SK-N-SH treated with all-trans-retinoic acid at 6 μM for 48 hours (cell line): ENCODE data around the gene KIF18A.

Experiments used
- ARNTL ChIP-seq: fragments of 450-650 bp; formaldehyde crosslinking; IDR thresholded peaks from 2 replicates; pipeline ENCODE4 v1.5.0; 2020; ENCODE audit warnings: low read depth, mild to moderate bottlenecking, moderate library complexity, borderline replicate concordance
- CREB5 ChIP-seq: fragments of 250-450 bp; sonication (Bioruptor Pico); IDR thresholded peaks from 2 replicates; pipeline ENCODE4 v1.5.1; 2020; ENCODE audit warnings: low read depth, mild to moderate bottlenecking, moderate library complexity
- ESRRG ChIP-seq: fragments of 250-450 bp; sonication (Bioruptor Pico); IDR thresholded peaks from 2 replicates; pipeline ENCODE4 v1.6.1; 2021; ENCODE audit warnings: mild to moderate bottlenecking
- OSR1 ChIP-seq: fragments of 250-450 bp; sonication (Bioruptor Pico); IDR thresholded peaks from 2 replicates; pipeline ENCODE4 v1.8.0; 2022; ENCODE audit warnings: moderate library complexity, mild to moderate bottlenecking, inconsistent platforms
- SNAI2 ChIP-seq: fragments of 250-450 bp; sonication (Bioruptor Pico); IDR thresholded peaks from 2 replicates; pipeline ENCODE4 v1.5.0; 2020; ENCODE audit warnings: mild to moderate bottlenecking, moderate library complexity
- TOX ChIP-seq: fragments of 250-450 bp; sonication (Bioruptor Pico); IDR thresholded peaks from 2 replicates; pipeline ENCODE4 v1.8.0; 2021; ENCODE audit warnings: mild to moderate bottlenecking, moderate library complexity, borderline replicate concordance
- ZFP3 ChIP-seq: fragments of 250-450 bp; sonication (Bioruptor Pico); IDR thresholded peaks from 2 replicates; pipeline ENCODE4 v1.5.0; 2020; ENCODE audit warnings: mild to moderate bottlenecking, moderate library complexity
- ZFP30 ChIP-seq: fragments of 450-650 bp; formaldehyde crosslinking; IDR thresholded peaks from 2 replicates; pipeline ENCODE4 v1.5.0; 2022; ENCODE audit warnings: mild to moderate bottlenecking, moderate library complexity
- ZNF8 ChIP-seq: fragments of 450-650 bp; formaldehyde crosslinking; IDR thresholded peaks from 2 replicates; pipeline ENCODE4 v1.5.0; 2020; ENCODE audit warnings: mild to moderate bottlenecking, moderate library complexity
- TF ChIP-seq, protein P1 (sequence below): fragments of 250-450 bp; sonication (Bioruptor Pico); IDR thresholded peaks from 2 replicates; pipeline ENCODE4 v1.8.0; 2020; ENCODE audit warnings: mild to moderate bottlenecking, moderate library complexity, borderline replicate concordance
- TF ChIP-seq, protein P2 (sequence below): fragments of 250-450 bp; sonication (Bioruptor Pico); IDR thresholded peaks from 2 replicates; pipeline ENCODE4 v1.8.0; 2021; ENCODE audit warnings: low read depth, mild to moderate bottlenecking, moderate library complexity, borderline replicate concordance

GRCh38 chr11:28104984-28105383 is 3.0 kb downstream of the KIF18A start:
- TF ChIP-seq TOX (CRISPR knock-in tag) (no peak), OSR1 (CRISPR knock-in tag) (no peak), ARNTL (no peak), SNAI2 (no peak), ZFP30 (no peak), CREB5 (CRISPR knock-in tag) (no peak), ESRRG (CRISPR knock-in tag) (no peak), ZNF8 (no peak), ZFP3 (CRISPR knock-in tag) (no peak)
- TF ChIP-seq, protein P1, sequence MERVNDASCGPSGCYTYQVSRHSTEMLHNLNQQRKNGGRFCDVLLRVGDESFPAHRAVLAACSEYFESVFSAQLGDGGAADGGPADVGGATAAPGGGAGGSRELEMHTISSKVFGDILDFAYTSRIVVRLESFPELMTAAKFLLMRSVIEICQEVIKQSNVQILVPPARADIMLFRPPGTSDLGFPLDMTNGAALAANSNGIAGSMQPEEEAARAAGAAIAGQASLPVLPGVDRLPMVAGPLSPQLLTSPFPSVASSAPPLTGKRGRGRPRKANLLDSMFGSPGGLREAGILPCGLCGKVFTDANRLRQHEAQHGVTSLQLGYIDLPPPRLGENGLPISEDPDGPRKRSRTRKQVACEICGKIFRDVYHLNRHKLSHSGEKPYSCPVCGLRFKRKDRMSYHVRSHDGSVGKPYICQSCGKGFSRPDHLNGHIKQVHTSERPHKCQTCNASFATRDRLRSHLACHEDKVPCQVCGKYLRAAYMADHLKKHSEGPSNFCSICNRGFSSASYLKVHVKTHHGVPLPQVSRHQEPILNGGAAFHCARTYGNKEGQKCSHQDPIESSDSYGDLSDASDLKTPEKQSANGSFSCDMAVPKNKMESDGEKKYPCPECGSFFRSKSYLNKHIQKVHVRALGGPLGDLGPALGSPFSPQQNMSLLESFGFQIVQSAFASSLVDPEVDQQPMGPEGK (CRISPR knock-in tag): no peak
- TF ChIP-seq, protein P2, sequence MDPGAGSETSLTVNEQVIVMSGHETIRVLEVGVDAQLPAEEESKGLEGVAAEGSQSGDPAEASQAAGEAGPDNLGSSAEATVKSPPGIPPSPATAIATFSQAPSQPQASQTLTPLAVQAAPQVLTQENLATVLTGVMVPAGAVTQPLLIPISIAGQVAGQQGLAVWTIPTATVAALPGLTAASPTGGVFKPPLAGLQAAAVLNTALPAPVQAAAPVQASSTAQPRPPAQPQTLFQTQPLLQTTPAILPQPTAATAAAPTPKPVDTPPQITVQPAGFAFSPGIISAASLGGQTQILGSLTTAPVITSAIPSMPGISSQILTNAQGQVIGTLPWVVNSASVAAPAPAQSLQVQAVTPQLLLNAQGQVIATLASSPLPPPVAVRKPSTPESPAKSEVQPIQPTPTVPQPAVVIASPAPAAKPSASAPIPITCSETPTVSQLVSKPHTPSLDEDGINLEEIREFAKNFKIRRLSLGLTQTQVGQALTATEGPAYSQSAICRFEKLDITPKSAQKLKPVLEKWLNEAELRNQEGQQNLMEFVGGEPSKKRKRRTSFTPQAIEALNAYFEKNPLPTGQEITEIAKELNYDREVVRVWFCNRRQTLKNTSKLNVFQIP (CRISPR knock-in tag): no peak
